Epithelial cell of proximal tubule (primary cell): Measurements from ENCODE around the gene PSMC1. TPM values are rescaled to one million over a fixed set of nuclear protein-coding genes. Genes with fewer than 3 reads are reported as not detected.
A peak's percentile ranks its signal among the peaks of the same experiment; 100 is the strongest.

Experiments used
- DNase-seq: peaks from one replicate; pipeline ENCODE4 v3.0.0-alpha.2; 2011; ENCODE audit warnings: low read depth
- H3K4me3 ChIP-seq: 2 replicates; pipeline ENCODE4 v1.5.1; 2011; ENCODE audit warnings: low read depth, mild to moderate bottlenecking, low read length
- CTCF ChIP-seq: conservative IDR thresholded peaks from 2 replicates; pipeline ENCODE4 v1.5.1; 2012; ENCODE audit warnings: low read depth, mild to moderate bottlenecking, low read length
- total RNA-seq: library from RNA; depleted of rRNA; stranded (reverse); fragments of >200 nt; gene quantifications from 2 replicates; pipeline ENCODE4 v1.2.3, GENCODE V29; 2015

PSMC1 gene
- total RNA-seq, 1 donor from 2014 or later = 158 TPM

- DNase-seq = no peak
- peak; percentile 64 for TF ChIP-seq CTCF
- no peak overlapping the region for H3K4me3 ChIP-seq
These were observed 45.3 kb downstream of the PSMC1 start for GRCh38 chr14:90301668-90302090.

- no peak for DNase-seq
- no peak for TF ChIP-seq CTCF
These were observed 46.4 kb downstream of the PSMC1 start for GRCh38 chr14:90302529-90303303.

GRCh38 chr14:90303473-90303872 lies 47.1 kb downstream of the PSMC1 start:
- H3K4me3 ChIP-seq = no peak overlapping the region
- no peak for TF ChIP-seq CTCF
- DNase-seq = no peak

More at GRCh38 chr14:90302529-90303303, 46.4 kb downstream of the PSMC1 start:
- no peak overlapping the region for H3K4me3 ChIP-seq

GRCh38 chr14:90304502-90304901 lies 48.1 kb downstream of the PSMC1 start:
- H3K4me3 ChIP-seq = no peak overlapping the region
- no peak for TF ChIP-seq CTCF
- no peak for DNase-seq

GRCh38 chr14:90305176-90305601 lies 48.8 kb downstream of the PSMC1 start:
- H3K4me3 ChIP-seq = no peak overlapping the region
- no peak for TF ChIP-seq CTCF
- peak; percentile 56 for DNase-seq

GRCh38 chr14:90308561-90308960 lies 52.2 kb downstream of the PSMC1 start:
- DNase-seq = no peak
- TF ChIP-seq CTCF = no peak
- no peak overlapping the region for H3K4me3 ChIP-seq

- DNase-seq = no peak
- TF ChIP-seq CTCF = no peak
- no peak overlapping the region for H3K4me3 ChIP-seq
These were observed 60.9 kb downstream of the PSMC1 start for GRCh38 chr14:90317286-90317685.
